GM19467 (cell line): ENCODE data around the gene AP3S1.
"Not testable (repeated sequence)": the region's sequence is repeated elsewhere in the genome, so short reads cannot be mapped to it uniquely, and the experiment has no call there.

ENCODE experiments used
- ATAC-seq: cut with Tn5 transposase; IDR thresholded peaks from one replicate; pipeline ENCODE4 v1.9.1; 2021; ENCODE audit warnings: mild to moderate bottlenecking, moderate library complexity; ENCODE audit not compliant: unreplicated experiment

AP3S1 gene

GRCh38 chr5:115824983-115825382 is 16.8 kb upstream of the AP3S1 start:
- not testable (repeated sequence) for ATAC-seq

GRCh38 chr5:115825948-115826347 is 15.8 kb upstream of the AP3S1 start:
- no peak for ATAC-seq

GRCh38 chr5:115829913-115830312 is 11.8 kb upstream of the AP3S1 start:
- no peak for ATAC-seq

- ATAC-seq: peak; percentile 70
Measured at GRCh38 chr5:115831163-115831768, 10.5 kb upstream of the AP3S1 start.

GRCh38 chr5:115835481-115835880 is 6.3 kb upstream of the AP3S1 start:
- ATAC-seq: no peak

- ATAC-seq: peak; percentile 18
Measured at GRCh38 chr5:115838885-115839518, 2.7 kb upstream of the AP3S1 start.

GRCh38 chr5:115840873-115841272 is 862 bp upstream of the AP3S1 start:
- ATAC-seq: no peak

- peak; percentile 31 for ATAC-seq
Measured at GRCh38 chr5:115842089-115842935, 577 bp downstream of the AP3S1 start.

- no peak for ATAC-seq
Measured at GRCh38 chr5:115842952-115843351, 1.2 kb downstream of the AP3S1 start.

- no peak for ATAC-seq
Measured at GRCh38 chr5:115843444-115844130, 1.9 kb downstream of the AP3S1 start.

- ATAC-seq: no peak
Measured at GRCh38 chr5:115844321-115844817, 2.6 kb downstream of the AP3S1 start.

- no peak for ATAC-seq
Measured at GRCh38 chr5:115847290-115847689, 5.6 kb downstream of the AP3S1 start.

- ATAC-seq: no peak
Measured at GRCh38 chr5:115849258-115849798, 7.6 kb downstream of the AP3S1 start.

- ATAC-seq: no peak
Measured at GRCh38 chr5:115850744-115851416, 9.1 kb downstream of the AP3S1 start.

- no peak for ATAC-seq
Measured at GRCh38 chr5:115854139-115854538, 12.4 kb downstream of the AP3S1 start.

- ATAC-seq: no peak
Measured at GRCh38 chr5:115855959-115856358, 14.2 kb downstream of the AP3S1 start.

GRCh38 chr5:115857057-115857479 is 15.3 kb downstream of the AP3S1 start:
- ATAC-seq: no peak

- ATAC-seq: no peak
Measured at GRCh38 chr5:115857626-115858349, 16.1 kb downstream of the AP3S1 start.

- ATAC-seq: no peak
Measured at GRCh38 chr5:115858396-115858795, 16.7 kb downstream of the AP3S1 start.

GRCh38 chr5:115859378-115859777 is 17.6 kb downstream of the AP3S1 start:
- ATAC-seq: no peak
